Adrenal gland (tissue), 12 donors: ENCODE results near the gene MLST8. TPM values are rescaled to one million over a fixed set of nuclear protein-coding genes. Genes with fewer than 3 reads are reported as not detected.

ENCODE experiments used
- DNase-seq, 7 donors: peaks; one replicate each; pipeline ENCODE4 v3.0.0-alpha.2; 2019 to 2020
- H3K27ac ChIP-seq, 5 donors: fragments of 200-600 bp; sonication (generic) in 4 of 5; 1 replicate in 3 of 5; 2 replicates in 2 of 5; pipeline versions ENCODE4 v1.5.1 to v1.8.0; 2016 to 2020; ENCODE audit warnings: mild to moderate bottlenecking in 1 of 5
- H3K27me3 ChIP-seq: fragments of 200-600 bp; 2 replicates; pipeline ENCODE4 v1.8.0; 2021
- H3K36me3 ChIP-seq, 2 donors: fragments of 200-600 bp; replicated peaks in 1 of 2; 1 replicate in 1 of 2; 2 replicates in 1 of 2; pipeline versions ENCODE4 v1.5.1 to v1.8.0; 2018 to 2022
- H3K4me1 ChIP-seq, 2 donors: fragments of 200-600 bp; replicated peaks in 1 of 2; 1 replicate in 1 of 2; 2 replicates in 1 of 2; pipeline versions ENCODE4 v1.5.1 to v1.8.0; 2018 to 2021
- H3K4me3 ChIP-seq, 4 donors: fragments of 200-600 bp; sonication (generic) in 3 of 4; one replicate each; pipeline ENCODE4 v1.5.1; 2016 to 2018
- H3K9me3 ChIP-seq, 3 donors: fragments of 200-600 bp; sonication (generic) in 1 of 3; replicated peaks in 1 of 3; 1 replicate in 2 of 3; 2 replicates in 1 of 3; pipeline versions ENCODE4 v1.5.1 to v1.8.0; 2016 to 2021
- CTCF ChIP-seq, 6 experiments: fragments of 450-650 bp in 4 of 6; fragments of 200-600 bp in 2 of 6; sonication (generic) in 1 of 6; IDR thresholded peaks; 1 replicate in 5 of 6; 2 replicates in 1 of 6; pipeline versions ENCODE4 v1.5.1 to v1.8.0; 2016 to 2021; ENCODE audit warnings: antibody characterized with exemption in 6 of 6, mild to moderate bottlenecking in 2 of 6, moderate library complexity in 1 of 6
- POLR2A ChIP-seq, 2 donors: fragments of 450-650 bp; IDR thresholded peaks; one replicate each; pipeline ENCODE4 v1.6.1; 2017; ENCODE audit warnings: antibody characterized with exemption in 2 of 2, mild to moderate bottlenecking in 2 of 2, moderate library complexity in 1 of 2
- WGBS, 4 donors: extraction: QIAGEN DNeasy Blood & Tissue Kit in 2 of 4; methylation state at CpG; one replicate each; pipeline versions ENCODE4 v1.1.5 to v1.1.7; 2013 to 2017; 5-methylcytosine and 5-hydroxymethylcytosine counted together
- intact Hi-C, 2 donors: fragments of 100-400 bp; cut with DNase I; formaldehyde crosslinking; loops; one replicate each; pipeline versions ENCODE4 v1.14.1 to v1.15.0; 2022 to 2023
- polyA plus RNA-seq, 3 donors: library from polyadenylated mRNA; stranded (reverse); fragments of 200-250 nt in 2 of 3; fragments of 350-450 nt in 1 of 3; fragmentation: Illumina TruSeq in 1 of 3; extraction: RNeasy Lipid Tissue Mini Kit (QIAGEN cat#74804) in 1 of 3; gene quantifications; one replicate each; pipeline ENCODE4 v1.2.3, GENCODE V29; 2013 to 2014
- total RNA-seq, 9 donors: library from RNA; depleted of rRNA in 4 of 9; stranded (reverse); fragments of >200 nt in 4 of 9; fragments of 120-200 nt in 1 of 9; fragmentation: NEBNext Ultra II Directional in 1 of 9; extraction: Animal tissue kit (Norgen Biotek cat#: 25700) in 1 of 9; gene quantifications; one replicate each; pipeline versions ENCODE4 v1.1.0 to v1.2.4, GENCODE V29; 2013 to 2023
- donor health status: healthy with polysubstance abuse.
- donor health status: Bipolar disorder and iron deficiency.
- donor health status: DM: yes; HTN: yes; CAD: no.
- donor health status: DM: no; HTN: no; CAD: no.
- donor health status: DM: no; HTN: no; CAD: no.
- donor health status: DM: yes; HTN: yes; CAD: no.

MLST8 gene
- total and polyA plus RNA-seq, 12 donors, result 21.9 to 116 (median 57.2) TPM

GRCh38 chr16:2177101-2177500 is 28.2 kb upstream of the MLST8 start:
- Histone ChIP-seq H3K4me3 (no peak overlapping the region), H3K27me3 (no peaks in the 10 kb centered on the region), H3K36me3 (peaks cover 0 to 52% of the 10 kb centered on the region in 2 donors), H3K27ac (no peak overlapping the region), H3K9me3 (no peaks in the 10 kb centered on the region), H3K4me1 (peaks cover 0 to 6% of the 10 kb centered on the region in 2 donors)
- intact Hi-C loops, result no loop called here
- no peak for DNase-seq
- TF ChIP-seq CTCF (IDR thresholded peaks at IDR 0.05) (no peak), POLR2A (IDR thresholded peaks at IDR 0.05) (no peak)
- WGBS, 4 donors, result 92 to 96% (median 94%) methylated on average over 18 of the region's 18 CpGs

- Histone ChIP-seq H3K27ac (no peak overlapping the region), H3K4me3 (no peak overlapping the region), H3K9me3 (no peaks in the 10 kb centered on the region), H3K4me1 (peaks cover 0 to 6% of the 10 kb centered on the region in 2 donors), H3K36me3 (peaks cover 0 to 47% of the 10 kb centered on the region in 2 donors), H3K27me3 (no peaks in the 10 kb centered on the region)
- WGBS, 4 donors, result 93 to 96% (median 94%) methylated on average over 16 to 20 of the region's 20 CpGs
- DNase-seq, result no peak
- no peak for TF ChIP-seq CTCF (IDR thresholded peaks at IDR 0.05)
- no peak for TF ChIP-seq POLR2A (IDR thresholded peaks at IDR 0.05)
- intact Hi-C loops, result no loop called here
These were observed 27.7 kb upstream of the MLST8 start for GRCh38 chr16:2177561-2177960.

- no peaks in the 10 kb centered on the region for H3K27me3 ChIP-seq
- intact Hi-C loops, result no loop called here
- TF ChIP-seq POLR2A (IDR thresholded peaks at IDR 0.05), result no peak
- H3K36me3 ChIP-seq, result peaks cover 0 to 40% of the 10 kb centered on the region in 2 donors
- WGBS, 4 donors, result 34 to 95% (median 38%) methylated on average over 7 to 104 of the region's 106 CpGs; no CpG with 5 or more reads in 1 of the 4 donors
- no peaks in the 10 kb centered on the region for H3K9me3 ChIP-seq
- no peak overlapping the region for H3K27ac ChIP-seq
- no peak for DNase-seq
- no peak overlapping the region for H3K4me3 ChIP-seq
- peaks cover 0 to 6% of the 10 kb centered on the region in 2 donors for H3K4me1 ChIP-seq
These were observed 26.7 kb upstream of the MLST8 start for GRCh38 chr16:2178321-2179106.

GRCh38 chr16:2179107-2179501 is 26.1 kb upstream of the MLST8 start:
- TF ChIP-seq POLR2A (IDR thresholded peaks at IDR 0.05) (no peak), CTCF (IDR thresholded peaks at IDR 0.05) (no peak)
- 43 to 87% (median 58%) methylated on average over 12 to 50 of the region's 50 CpGs for WGBS, 4 donors
- no peaks in the 10 kb centered on the region for H3K27me3 ChIP-seq
- peaks cover 0 to 34% of the 10 kb centered on the region in 2 donors for H3K36me3 ChIP-seq
- intact Hi-C loops, result no loop called here
- H3K4me1 ChIP-seq, result peaks cover 0 to 6% of the 10 kb centered on the region in 2 donors
- H3K27ac ChIP-seq, result no peak overlapping the region
- no peak for DNase-seq
- H3K9me3 ChIP-seq, result no peaks in the 10 kb centered on the region
- no peak overlapping the region for H3K4me3 ChIP-seq

- H3K36me3 ChIP-seq, result peaks cover 0 to 30% of the 10 kb centered on the region in 2 donors
- H3K27me3 ChIP-seq, result no peaks in the 10 kb centered on the region
- H3K27ac ChIP-seq, result no peak overlapping the region
- DNase-seq, result no peak
- no peak overlapping the region for H3K4me3 ChIP-seq
- no peak for TF ChIP-seq POLR2A (IDR thresholded peaks at IDR 0.05)
- TF ChIP-seq CTCF (IDR thresholded peaks at IDR 0.05), result no peak
- H3K9me3 ChIP-seq, result no peaks in the 10 kb centered on the region
- peaks cover 0 to under 1% of the 10 kb centered on the region in 2 donors for H3K4me1 ChIP-seq
- 95 to 100% (median 99%) methylated on average over 3 to 31 of the region's 31 CpGs for WGBS, 4 donors
- intact Hi-C loops, result no loop called here
These were observed 25.7 kb upstream of the MLST8 start for GRCh38 chr16:2179576-2179975.
